IPS-15b (cell line): ENCODE results near the gene TUT4.

Experiments
- H3K27me3 ChIP-seq: one replicate; pipeline ENCODE4 v1.6.1; 2013; ENCODE audit warnings: low read length; ENCODE audit not compliant: control insufficient read depth, insufficient read depth
- H3K36me3 ChIP-seq: one replicate; pipeline ENCODE4 v1.6.1; 2013; ENCODE audit warnings: low read length; ENCODE audit not compliant: control insufficient read depth, insufficient read depth
- H3K4me1 ChIP-seq: one replicate; pipeline ENCODE4 v1.6.1; 2013; ENCODE audit warnings: mild to moderate bottlenecking, low read length; ENCODE audit not compliant: control insufficient read depth, insufficient read depth
- H3K4me3 ChIP-seq: one replicate; pipeline ENCODE4 v1.5.1; 2013; ENCODE audit warnings: low read depth, low read length
- H3K9ac ChIP-seq: one replicate; pipeline ENCODE4 v1.6.1; 2013; ENCODE audit warnings: low read depth, mild to moderate bottlenecking, low read length
- H3K9me3 ChIP-seq: one replicate; pipeline ENCODE4 v1.6.1; 2013; ENCODE audit warnings: mild to moderate bottlenecking, low read length; ENCODE audit not compliant: control insufficient read depth, insufficient read depth

Gene TUT4

GRCh38 chr1:52393174-52393573 lies 159.7 kb downstream of the TUT4 start:
- H3K27me3 ChIP-seq: no peaks in the 10 kb centered on the region
- H3K4me3 ChIP-seq: no peak overlapping the region
- H3K9ac ChIP-seq: no peak overlapping the region
- H3K36me3 ChIP-seq: peaks cover 42% of the 10 kb centered on the region
- H3K4me1 ChIP-seq: no peaks in the 10 kb centered on the region
- no peaks in the 10 kb centered on the region for H3K9me3 ChIP-seq

- H3K4me3 ChIP-seq: no peak overlapping the region
- no peaks in the 10 kb centered on the region for H3K27me3 ChIP-seq
- H3K4me1 ChIP-seq: no peaks in the 10 kb centered on the region
- H3K9ac ChIP-seq: no peak overlapping the region
- H3K9me3 ChIP-seq: no peaks in the 10 kb centered on the region
- H3K36me3 ChIP-seq: peaks cover 57% of the 10 kb centered on the region
These were observed 166.4 kb downstream of the TUT4 start for GRCh38 chr1:52386458-52386857.

GRCh38 chr1:52385376-52385775 lies 167.5 kb downstream of the TUT4 start:
- Histone ChIP-seq H3K9me3 (no peaks in the 10 kb centered on the region), H3K4me1 (no peaks in the 10 kb centered on the region), H3K27me3 (no peaks in the 10 kb centered on the region), H3K4me3 (no peak overlapping the region), H3K9ac (no peak overlapping the region), H3K36me3 (peaks cover 67% of the 10 kb centered on the region)
